ENCODE measurements around the gene IL1A.

IL1A gene

DNA sequence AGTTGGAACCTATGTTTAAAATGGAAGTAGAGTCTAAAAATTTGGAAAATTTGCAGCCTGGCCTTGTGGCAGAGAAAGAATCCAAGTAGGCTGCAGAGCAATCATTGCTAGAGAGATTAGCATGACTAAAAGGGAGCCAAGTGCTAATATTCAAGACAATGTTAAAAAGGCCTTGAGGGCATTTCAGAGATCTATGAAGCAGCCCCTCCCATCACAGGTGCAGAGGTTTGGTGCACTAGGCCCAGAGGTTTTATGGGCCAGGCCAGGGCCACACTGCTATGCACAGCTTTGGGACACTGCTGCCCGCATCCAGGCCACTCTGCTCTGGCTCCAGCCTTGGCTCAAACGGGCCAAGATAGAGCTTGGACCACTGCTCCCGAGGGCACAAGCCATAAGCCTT lies 6.7 kb upstream of the IL1A start:
- DNase-seq: no peak

GRCh38 chr2:112790305-112790704 lies 6.0 kb upstream of the IL1A start:
- DNase-seq: no peak

GRCh38 chr2:112789186-112789585 lies 4.9 kb upstream of the IL1A start:
- DNase-seq: no peak

DNA sequence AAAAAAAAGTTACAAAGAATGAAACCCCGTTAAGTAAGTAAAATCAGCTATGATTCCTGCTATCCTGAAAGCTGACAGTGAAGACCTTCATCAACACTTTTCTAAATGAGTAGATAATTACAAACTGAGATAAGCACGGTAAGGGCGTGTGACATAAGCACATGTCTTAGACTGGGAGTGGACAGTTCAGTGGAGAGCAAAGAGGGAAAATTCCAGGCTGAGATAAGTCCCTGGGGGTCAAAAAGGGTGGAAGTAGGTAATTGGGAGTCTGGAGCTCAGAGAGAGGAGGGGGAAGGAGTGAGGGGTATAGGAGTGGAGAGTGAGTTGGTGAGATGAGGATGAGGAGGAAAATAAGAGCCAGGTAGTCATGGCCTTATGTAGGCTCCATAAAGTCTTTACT lies 4.4 kb upstream of the IL1A start:
- DNase-seq: no peak

DNA sequence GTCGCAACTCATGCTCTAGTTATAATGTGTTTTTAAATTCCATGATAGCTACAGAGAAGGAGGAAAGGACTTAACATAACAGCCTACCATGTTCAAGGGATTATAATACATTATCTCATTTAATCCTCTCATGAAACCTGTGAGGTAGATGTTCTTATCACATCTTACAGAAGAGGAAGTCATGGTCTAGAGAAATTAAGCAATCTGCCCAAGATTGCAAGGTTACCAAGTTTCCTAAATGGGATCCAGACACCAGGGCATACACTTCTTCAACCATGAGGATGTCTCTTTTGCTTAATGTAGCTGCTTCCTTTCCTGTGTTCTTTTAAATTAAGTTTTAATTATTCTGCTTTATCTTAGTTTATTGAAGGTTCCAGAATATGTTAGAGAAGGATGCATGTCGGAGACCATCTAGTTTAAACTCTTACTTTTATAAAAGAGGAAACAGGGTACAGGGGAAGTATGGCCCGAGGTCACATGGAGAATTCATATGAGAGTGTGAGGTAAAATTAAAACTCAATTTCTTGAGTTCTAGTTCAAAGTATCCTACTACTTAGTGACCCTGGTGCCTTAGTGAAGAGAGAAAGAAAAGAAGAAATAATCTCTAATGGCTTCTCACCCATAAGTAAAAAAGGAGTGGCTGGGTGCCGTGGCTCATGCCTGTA lies 3.6 kb upstream of the IL1A start:
- no peak for DNase-seq

- DNase-seq: no peak
Observed at GRCh38 chr2:112787294-112787693, 3.0 kb upstream of the IL1A start.

GRCh38 chr2:112783187-112783714 lies 1.0 kb downstream of the IL1A start:
- no peak for DNase-seq

GRCh38 chr2:112782234-112782799 lies 2.0 kb downstream of the IL1A start:
- DNase-seq: no peak

DNA sequence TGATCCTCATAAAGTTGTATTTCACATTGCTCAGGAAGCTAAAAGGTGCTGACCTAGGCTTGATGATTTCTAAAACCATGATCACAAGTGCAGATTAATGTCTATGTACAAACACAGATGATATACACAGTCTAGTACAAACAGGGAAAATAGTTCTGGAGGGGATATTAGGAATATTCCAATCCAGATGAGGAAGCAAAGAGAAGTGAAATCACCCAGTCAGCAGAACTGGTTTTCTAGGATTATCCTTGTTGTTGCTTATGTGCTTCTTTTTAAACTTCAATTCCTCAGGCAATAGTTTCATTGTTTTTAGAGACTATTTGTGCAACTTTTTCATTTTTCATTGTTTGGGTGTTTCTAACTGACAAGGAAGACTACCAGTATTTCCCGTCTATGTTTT lies 4.7 kb downstream of the IL1A start:
- DNase-seq: no peak

GRCh38 chr2:112777036-112777435 lies 7.3 kb downstream of the IL1A start:
- no peak for DNase-seq

DNA sequence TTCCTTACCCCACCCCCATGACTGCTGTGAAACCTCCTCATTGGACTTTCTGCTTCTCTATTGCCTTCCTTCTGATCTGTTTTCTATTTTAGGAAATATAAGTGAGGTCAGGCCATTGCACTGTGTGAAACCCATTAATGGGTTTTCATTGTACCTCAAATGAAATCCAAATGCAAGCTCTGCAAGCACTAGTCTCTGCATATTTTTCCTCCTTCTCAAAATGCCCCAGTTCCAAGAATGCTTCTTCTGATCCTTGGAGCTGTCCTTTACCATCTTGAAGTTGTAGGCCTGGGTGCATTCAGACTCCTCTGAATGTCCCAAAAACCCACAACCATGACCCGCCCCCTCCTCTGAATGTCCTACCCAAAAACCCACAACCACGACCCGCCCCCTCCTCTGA lies 8.2 kb downstream of the IL1A start:
- no peak for DNase-seq

DNA sequence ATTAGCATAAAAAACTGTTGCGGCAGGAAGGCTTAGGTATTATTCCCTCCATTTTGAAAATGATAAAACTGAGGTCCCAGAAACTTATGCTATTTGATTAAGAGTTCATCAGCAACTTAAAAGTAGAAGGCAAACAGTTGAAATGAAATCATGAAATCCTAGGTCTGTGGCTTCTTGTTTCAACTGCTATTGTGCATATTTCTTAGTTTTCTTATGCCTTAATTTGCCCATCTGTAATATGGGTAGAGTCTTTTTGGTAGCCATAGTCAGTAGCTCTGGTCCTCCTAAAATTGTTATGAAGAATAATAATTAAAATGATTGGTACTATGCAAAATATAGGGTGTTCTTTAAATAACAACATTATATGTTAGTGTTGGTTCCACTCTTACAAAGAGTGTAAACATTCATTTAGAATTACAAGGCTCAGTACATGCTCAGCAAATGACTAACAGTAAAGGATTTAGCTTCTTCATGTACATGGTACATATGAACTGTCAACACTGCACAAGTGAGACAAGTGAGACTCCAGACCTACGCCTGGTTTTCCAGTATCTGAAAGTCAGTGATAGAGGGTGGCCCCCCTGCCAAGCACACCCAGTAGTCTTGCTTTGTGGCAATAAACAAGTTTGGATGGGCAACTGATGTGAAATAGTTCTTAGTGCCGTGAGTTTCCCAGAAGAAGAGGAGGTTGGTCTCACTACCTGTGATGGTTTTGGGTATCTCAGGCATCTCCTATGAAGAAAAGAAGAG lies 9.6 kb downstream of the IL1A start:
- DNase-seq: no peak

DNA sequence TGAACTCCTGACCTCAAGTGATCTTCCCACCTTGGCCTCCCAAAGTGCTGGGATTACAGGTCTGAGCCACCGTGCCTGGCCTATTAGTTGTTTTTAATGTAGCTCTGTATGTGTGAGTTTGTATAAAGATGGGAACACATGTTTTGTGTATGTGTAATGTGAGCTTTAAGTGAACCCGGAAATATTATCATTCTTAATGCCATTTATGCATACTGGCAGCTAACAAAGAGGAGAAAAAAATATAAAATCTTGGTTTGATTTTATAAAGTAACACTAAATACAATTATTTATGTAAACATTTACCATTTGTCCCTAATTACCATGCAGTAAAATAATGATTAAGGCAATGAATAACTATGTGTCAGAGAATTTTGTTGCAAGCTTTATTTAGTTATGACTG lies 10.7 kb downstream of the IL1A start:
- DNase-seq: no peak

DNA sequence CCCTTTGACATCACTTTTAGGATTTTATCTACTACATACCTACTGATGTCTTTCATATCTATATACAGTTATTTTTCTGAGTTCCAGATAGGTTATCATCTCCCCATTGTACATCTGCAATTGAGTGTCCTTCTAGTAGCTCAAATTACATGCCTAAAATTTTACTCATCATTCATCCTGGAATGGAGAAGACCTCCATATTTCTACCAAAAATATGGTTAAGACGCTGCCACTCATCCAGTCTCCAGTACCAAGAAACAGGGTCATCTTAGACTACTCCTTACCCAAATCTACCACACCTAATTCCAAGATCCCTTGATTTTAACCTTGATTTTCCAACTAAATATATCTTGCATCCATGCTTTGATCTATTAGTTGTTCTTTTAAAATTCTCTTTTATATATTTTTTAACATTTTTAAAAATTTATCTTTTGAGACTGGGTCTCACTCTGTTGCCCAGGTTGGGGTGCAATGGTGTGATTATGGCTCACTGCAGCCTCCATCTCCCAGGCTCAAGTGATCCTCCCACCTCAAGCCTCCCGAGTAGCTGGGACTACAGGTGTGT lies 11.3 kb downstream of the IL1A start:
- DNase-seq: no peak

- DNase-seq: no peak
Observed at GRCh38 chr2:112772322-112772721, 12.0 kb downstream of the IL1A start.

DNA sequence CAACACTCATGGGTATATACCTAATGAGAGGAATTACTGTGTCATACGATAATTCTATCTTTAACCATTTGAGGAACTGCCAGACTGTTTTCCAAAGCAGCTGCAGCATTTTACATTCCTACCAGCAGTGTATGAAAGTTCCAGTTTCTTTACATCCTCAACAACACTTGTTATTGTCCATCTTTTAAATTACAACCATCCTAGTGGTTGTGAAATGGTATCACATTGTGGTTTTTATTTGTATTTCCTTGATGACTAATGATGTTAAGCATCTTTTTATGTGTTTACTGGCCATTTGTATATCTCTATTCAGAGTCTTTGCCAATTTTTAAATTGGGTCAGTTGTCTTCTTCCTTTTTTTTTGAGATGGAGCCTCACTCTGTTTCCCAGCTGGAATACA lies 15.9 kb downstream of the IL1A start:
- DNase-seq: no peak

- DNase-seq: no peak
Observed at GRCh38 chr2:112767693-112768330, 16.5 kb downstream of the IL1A start.

DNA sequence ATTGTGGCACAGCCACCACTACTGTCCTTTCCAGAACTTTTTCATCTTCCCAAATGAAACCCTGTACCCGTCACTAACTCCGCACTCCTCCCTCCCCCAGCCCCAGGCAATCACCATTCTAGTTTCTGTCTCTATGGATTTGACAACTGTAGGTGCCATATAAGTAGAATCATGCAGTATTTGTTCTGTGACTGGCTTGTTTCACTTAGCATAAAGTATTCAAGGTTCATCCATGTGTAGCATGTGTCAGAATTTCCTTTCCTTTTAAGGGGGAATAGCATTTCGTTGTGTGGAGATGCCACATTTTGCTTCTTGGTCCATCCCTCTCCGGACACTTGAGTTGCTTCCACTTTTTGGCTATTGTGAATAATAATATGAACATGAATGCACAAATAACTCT lies 19.0 kb downstream of the IL1A start:
- peak; percentile 39 for DNase-seq

DNA sequence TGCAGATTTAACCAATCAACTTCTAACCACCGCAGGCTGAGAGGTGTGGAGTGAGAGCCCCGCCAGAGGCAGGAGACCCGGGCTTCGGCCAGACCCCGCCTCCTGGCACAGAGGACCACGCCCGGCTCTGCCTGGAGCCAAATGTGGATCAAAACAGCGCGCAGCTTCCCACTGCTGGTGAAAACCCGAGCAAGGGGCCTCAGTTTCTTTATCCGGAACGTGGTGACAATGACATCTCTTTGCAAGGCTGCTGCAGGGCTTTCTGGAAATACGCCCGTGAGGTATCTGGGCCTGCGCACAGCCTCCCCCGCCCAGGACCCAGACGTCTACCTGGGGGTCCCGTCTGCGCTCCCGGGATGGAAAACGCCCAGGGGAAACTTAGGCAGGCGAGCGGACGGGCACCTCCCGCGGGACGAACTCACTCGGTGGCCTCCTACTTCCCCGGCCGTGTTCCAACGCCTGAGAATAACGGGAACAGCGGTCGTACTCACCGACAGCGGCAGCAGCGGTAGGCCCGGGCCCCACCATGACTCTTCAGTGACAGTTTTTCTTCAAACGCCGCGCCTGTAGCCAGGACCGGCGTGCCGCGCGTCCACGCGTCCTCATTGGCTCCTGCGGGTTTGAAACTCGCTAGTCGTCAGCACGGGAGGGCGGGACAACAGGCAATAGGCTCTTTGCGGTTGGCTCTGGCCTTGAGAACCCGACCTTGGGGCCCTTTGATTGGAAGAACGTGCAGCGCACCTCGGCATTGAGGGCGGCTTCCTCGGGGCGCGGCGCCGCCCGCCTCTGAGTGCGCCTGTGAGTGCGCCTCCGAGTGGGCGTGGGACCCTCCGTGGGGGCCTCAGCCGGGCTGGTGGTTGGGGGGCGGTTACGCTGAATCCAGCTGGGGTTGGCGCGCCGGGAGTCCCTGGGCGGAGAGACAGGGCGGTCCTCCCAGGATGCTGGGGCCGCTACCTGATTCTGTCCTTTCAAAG lies 19.9 kb downstream of the IL1A start, which contains the start of gene CKAP2L:
CKAP2L (minus strand) TSS at position 539 of the 974 bp plus-strand sequence; CDS start at position 528, 11 bp downstream.
- peak; percentile 95 for DNase-seq

- DNase-seq: no peak
Observed at GRCh38 chr2:112762276-112762675, 22.0 kb downstream of the IL1A start.

GRCh38 chr2:112760149-112760548 lies 24.1 kb downstream of the IL1A start:
- DNase-seq: no peak

- DNase-seq: no peak
Observed at GRCh38 chr2:112758711-112759110, 25.6 kb downstream of the IL1A start.
